Spinal cord (tissue), 10 donors: Measurements from ENCODE around the gene CACHD1. TPM values are rescaled to one million over a fixed set of nuclear protein-coding genes. Genes with fewer than 3 reads are reported as not detected.

Experiments used
- DNase-seq, 6 donors: peaks; one replicate each; pipeline versions ENCODE4 v3.0.0 to v3.0.0-alpha.2; 2013 to 2015; ENCODE audit warnings: low spot score in 6 of 6, low read depth in 4 of 6
- H3K27ac ChIP-seq: one replicate; pipeline ENCODE4 v1.5.1; 2013; ENCODE audit warnings: low read depth, low read length, control low read depth
- H3K27me3 ChIP-seq: one replicate; pipeline ENCODE4 v1.6.1; 2013; ENCODE audit warnings: low read length; ENCODE audit not compliant: control insufficient read depth, insufficient read depth
- H3K36me3 ChIP-seq: one replicate; pipeline ENCODE4 v1.6.1; 2013; ENCODE audit warnings: low read length; ENCODE audit not compliant: control insufficient read depth, insufficient read depth
- H3K4me1 ChIP-seq: one replicate; pipeline ENCODE4 v1.6.1; 2013; ENCODE audit warnings: low read length; ENCODE audit not compliant: control insufficient read depth, insufficient read depth
- H3K4me3 ChIP-seq: one replicate; pipeline ENCODE4 v1.5.1; 2013; ENCODE audit warnings: low read depth, low read length, control low read depth
- H3K9me3 ChIP-seq: one replicate; pipeline ENCODE4 v1.6.1; 2013; ENCODE audit warnings: low read length; ENCODE audit not compliant: control insufficient read depth, insufficient read depth
- WGBS: methylation state at CpG from one replicate; pipeline ENCODE4 v1.1.5; 2013; ENCODE audit warnings: missing lambda C conversion rate; ENCODE audit not compliant: insufficient coverage; 5-methylcytosine and 5-hydroxymethylcytosine counted together
- polyA plus RNA-seq, 2 donors: library from polyadenylated mRNA; unstranded; fragments of 120-200 nt; gene quantifications; one replicate each; pipeline ENCODE4 v1.2.1, GENCODE V29; 2013; ENCODE audit not compliant: insufficient read length in 2 of 2
- total RNA-seq, 2 donors: library from RNA; depleted of rRNA in 1 of 2; stranded (reverse); fragments of 120-200 nt in 1 of 2; fragments of >200 nt in 1 of 2; gene quantifications; one replicate each; pipeline versions ENCODE4 v1.2.3 to v1.2.4, GENCODE V29; 2013 to 2014
- donor health status: healthy.

The CACHD1 gene
- total and polyA plus RNA-seq, 4 donors, result 30.7 to 45.0 (median 36.9) TPM

GRCh38 chr1:64651841-64652240 lies 181.9 kb downstream of the CACHD1 start:
- no peaks in the 10 kb centered on the region for H3K9me3 ChIP-seq
- no peak overlapping the region for H3K27ac ChIP-seq
- H3K4me1 ChIP-seq, result no peaks in the 10 kb centered on the region
- DNase-seq, result no peak
- WGBS, result 67% methylated on average over 2 of the region's 4 CpGs
- H3K27me3 ChIP-seq, result no peaks in the 10 kb centered on the region
- H3K36me3 ChIP-seq, result no peaks in the 10 kb centered on the region
- H3K4me3 ChIP-seq, result no peak overlapping the region

GRCh38 chr1:64653466-64653865 lies 183.5 kb downstream of the CACHD1 start:
- H3K36me3 ChIP-seq, result no peaks in the 10 kb centered on the region
- H3K4me3 ChIP-seq, result no peak overlapping the region
- 80% methylated on average over 1 of the region's 2 CpGs for WGBS
- no peaks in the 10 kb centered on the region for H3K27me3 ChIP-seq
- H3K27ac ChIP-seq, result no peak overlapping the region
- DNase-seq, result no peak
- H3K4me1 ChIP-seq, result no peaks in the 10 kb centered on the region
- H3K9me3 ChIP-seq, result no peaks in the 10 kb centered on the region

- Histone ChIP-seq H3K27ac (no peak overlapping the region), H3K27me3 (no peaks in the 10 kb centered on the region), H3K4me1 (no peaks in the 10 kb centered on the region), H3K9me3 (no peaks in the 10 kb centered on the region), H3K4me3 (no peak overlapping the region), H3K36me3 (peaks cover 3% of the 10 kb centered on the region)
- DNase-seq, result peak in 1 of 6 donors; percentile 59
- 20% methylated on average over 1 of the region's 5 CpGs for WGBS
These were observed 184.8 kb downstream of the CACHD1 start for GRCh38 chr1:64654519-64655341.

GRCh38 chr1:64655861-64656260 lies 185.9 kb downstream of the CACHD1 start:
- Histone ChIP-seq H3K4me3 (no peak overlapping the region), H3K27ac (no peak overlapping the region), H3K27me3 (no peaks in the 10 kb centered on the region), H3K4me1 (no peaks in the 10 kb centered on the region), H3K9me3 (no peaks in the 10 kb centered on the region), H3K36me3 (peaks cover 7% of the 10 kb centered on the region)
- no CpG with 5 or more reads among the region's 2 CpGs for WGBS
- DNase-seq, result no peak

- Histone ChIP-seq H3K36me3 (peaks cover 11% of the 10 kb centered on the region), H3K27me3 (no peaks in the 10 kb centered on the region), H3K4me1 (peaks cover 9% of the 10 kb centered on the region), H3K9me3 (no peaks in the 10 kb centered on the region), H3K4me3 (no peak overlapping the region), H3K27ac (no peak overlapping the region)
- WGBS, result no CpG with 5 or more reads among the region's 6 CpGs
- DNase-seq, result no peak
These were observed 189.7 kb downstream of the CACHD1 start for GRCh38 chr1:64659478-64660138.

GRCh38 chr1:64663668-64664067 lies 193.7 kb downstream of the CACHD1 start:
- H3K36me3 ChIP-seq, result peaks cover 17% of the 10 kb centered on the region
- H3K9me3 ChIP-seq, result no peaks in the 10 kb centered on the region
- peak in 5 of 6 donors; percentile 71 to 91 (median 74) for DNase-seq
- peaks cover 13% of the 10 kb centered on the region for H3K4me1 ChIP-seq
- peak overlapping the region; percentile 80 for H3K27ac ChIP-seq
- H3K4me3 ChIP-seq, result no peak overlapping the region
- H3K27me3 ChIP-seq, result no peaks in the 10 kb centered on the region
- 38% methylated on average over 5 of the region's 7 CpGs for WGBS

- peaks cover 16% of the 10 kb centered on the region for H3K36me3 ChIP-seq
- DNase-seq, result peak; percentile 60 to 96 (median 78)
- 8% methylated on average over 2 of the region's 6 CpGs for WGBS
- peaks cover 13% of the 10 kb centered on the region for H3K4me1 ChIP-seq
- no peaks in the 10 kb centered on the region for H3K27me3 ChIP-seq
- no peak overlapping the region for H3K4me3 ChIP-seq
- H3K9me3 ChIP-seq, result no peaks in the 10 kb centered on the region
- H3K27ac ChIP-seq, result peak overlapping the region; percentile 80
These were observed 194.4 kb downstream of the CACHD1 start for GRCh38 chr1:64664299-64664698.

GRCh38 chr1:64669098-64669675 lies 199.3 kb downstream of the CACHD1 start:
- Histone ChIP-seq H3K36me3 (peaks cover 11% of the 10 kb centered on the region), H3K9me3 (no peaks in the 10 kb centered on the region), H3K27me3 (no peaks in the 10 kb centered on the region), H3K4me3 (no peak overlapping the region), H3K4me1 (peaks cover 4% of the 10 kb centered on the region), H3K27ac (no peak overlapping the region)
- DNase-seq, result no peak
- 100% methylated on average over 1 of the region's 3 CpGs for WGBS

- Histone ChIP-seq H3K4me3 (no peak overlapping the region), H3K4me1 (no peaks in the 10 kb centered on the region), H3K27ac (no peak overlapping the region), H3K9me3 (no peaks in the 10 kb centered on the region), H3K27me3 (no peaks in the 10 kb centered on the region), H3K36me3 (peaks cover 18% of the 10 kb centered on the region)
- peak in 1 of 6 donors; percentile 70 for DNase-seq
- 100% methylated on average over 1 of the region's 4 CpGs for WGBS
These were observed 205.9 kb downstream of the CACHD1 start for GRCh38 chr1:64675718-64676345.
